GM19099 (cell line): ENCODE measurements around the gene BANF1.

Experiments used
- POLR2A ChIP-seq: IDR thresholded peaks from 3 replicates; pipeline ENCODE4 v1.6.1; 2011; ENCODE audit warnings: low read depth; ENCODE audit not compliant: insufficient read length; ENCODE audit errors: extremely low read depth

Gene BANF1

DNA sequence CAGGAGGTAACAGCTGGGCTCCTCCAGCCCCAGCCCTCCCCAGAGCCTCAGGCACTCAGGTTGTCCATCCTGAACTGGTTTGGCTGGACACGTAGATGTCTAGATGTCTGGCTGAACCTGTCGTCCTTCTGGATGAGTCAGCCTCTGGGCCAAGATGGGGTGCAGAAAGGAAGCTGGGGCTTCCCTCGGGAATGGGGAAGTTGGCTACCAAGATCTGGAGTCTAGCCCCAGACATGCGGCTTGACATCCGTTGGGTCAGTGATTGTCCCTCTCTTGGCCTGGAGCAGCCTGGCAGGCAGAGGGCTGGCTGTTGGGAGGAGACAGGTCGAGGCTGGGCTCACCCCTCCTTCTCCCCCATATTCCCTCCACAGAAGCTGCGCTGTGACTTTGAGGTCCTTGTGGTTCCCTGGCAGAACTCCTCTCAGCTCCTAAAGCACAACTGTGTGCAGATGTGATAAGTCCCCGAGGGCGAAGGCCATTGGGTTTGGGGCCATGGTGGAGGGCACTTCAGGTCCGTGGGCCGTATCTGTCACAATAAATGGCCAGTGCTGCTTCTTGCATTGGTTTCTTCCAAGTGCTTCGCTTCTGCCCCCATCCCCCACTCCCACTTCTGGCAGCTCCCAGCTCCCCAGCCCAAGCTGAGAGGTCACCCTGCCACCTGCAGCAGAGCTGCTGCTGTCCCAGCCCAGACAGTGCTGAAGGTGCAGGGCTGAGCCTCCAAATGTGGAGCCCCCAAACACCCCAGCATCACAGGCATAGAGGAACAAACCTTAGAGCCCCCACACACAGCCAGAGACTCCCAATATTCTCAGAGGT is 10.9 kb downstream of the BANF1 start:
- no peak for TF ChIP-seq POLR2A

DNA sequence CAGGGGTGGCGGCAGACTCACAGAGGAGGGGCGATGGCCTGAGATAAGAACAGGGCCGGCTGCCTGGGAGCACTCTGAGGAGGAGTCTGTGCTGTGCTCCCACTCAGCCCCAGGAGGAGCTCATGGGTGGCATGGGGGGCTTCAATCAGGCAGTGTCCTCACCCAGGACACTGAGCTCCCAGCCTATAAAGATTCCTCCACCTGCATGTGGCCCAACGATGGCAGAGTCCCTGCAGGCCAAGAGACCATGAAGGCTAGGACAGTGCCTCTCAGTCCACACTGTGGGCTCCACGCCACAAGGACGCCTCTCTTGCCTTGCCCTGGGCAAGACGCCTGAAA is 11.4 kb downstream of the BANF1 start:
- TF ChIP-seq POLR2A, result no peak

DNA sequence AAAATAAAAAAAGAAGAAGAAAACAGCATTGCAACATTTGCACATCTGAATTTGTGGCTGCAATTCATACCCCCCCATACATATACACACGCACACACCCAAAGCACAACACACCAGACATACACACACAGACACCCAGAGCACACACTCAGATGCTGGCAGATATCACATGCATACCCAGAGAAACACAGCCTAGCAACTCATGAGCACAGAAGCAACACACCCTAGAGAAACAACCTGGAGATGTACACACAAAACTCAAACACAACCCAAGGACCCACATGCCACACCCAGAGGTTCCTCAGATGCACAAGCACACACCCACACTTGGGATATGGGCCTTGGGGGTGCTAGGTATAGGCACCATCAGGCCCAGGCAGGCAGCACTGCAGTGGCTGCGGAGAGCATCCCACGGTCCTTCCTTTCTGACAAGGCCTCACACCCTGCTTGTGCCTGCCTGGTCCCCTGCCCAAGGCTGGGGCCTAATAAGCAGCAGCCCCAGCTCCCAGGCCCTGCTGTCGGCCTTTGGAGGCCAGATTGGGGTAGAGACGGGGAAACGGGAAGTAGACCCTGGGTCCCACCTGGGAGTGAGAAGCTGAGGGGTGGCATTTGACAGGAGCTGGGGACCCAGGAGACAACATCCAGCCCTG is 12.6 kb downstream of the BANF1 start:
- no peak for TF ChIP-seq POLR2A

DNA sequence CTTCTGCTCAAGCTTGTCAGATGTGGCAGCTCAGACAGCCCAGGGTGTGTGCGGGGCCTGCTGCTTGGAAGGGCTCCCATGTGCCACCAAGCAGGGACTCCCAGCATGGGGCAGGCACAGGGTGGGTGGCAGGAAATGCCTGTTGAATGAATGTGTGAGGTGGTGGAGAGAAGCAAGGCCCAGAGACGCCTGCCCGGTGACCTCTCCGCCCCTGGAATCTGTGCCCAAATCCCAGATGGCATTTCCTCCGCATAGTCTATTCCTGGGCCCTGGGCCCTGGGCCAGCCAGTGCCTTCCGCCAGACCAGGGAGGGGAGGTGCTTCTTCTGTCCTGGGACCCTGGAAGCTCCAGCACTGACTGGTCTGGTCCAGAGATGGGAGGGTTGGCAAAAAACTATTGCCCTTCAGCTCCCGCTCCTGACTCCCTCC is 13.2 kb downstream of the BANF1 start:
- TF ChIP-seq POLR2A, result no peak

DNA sequence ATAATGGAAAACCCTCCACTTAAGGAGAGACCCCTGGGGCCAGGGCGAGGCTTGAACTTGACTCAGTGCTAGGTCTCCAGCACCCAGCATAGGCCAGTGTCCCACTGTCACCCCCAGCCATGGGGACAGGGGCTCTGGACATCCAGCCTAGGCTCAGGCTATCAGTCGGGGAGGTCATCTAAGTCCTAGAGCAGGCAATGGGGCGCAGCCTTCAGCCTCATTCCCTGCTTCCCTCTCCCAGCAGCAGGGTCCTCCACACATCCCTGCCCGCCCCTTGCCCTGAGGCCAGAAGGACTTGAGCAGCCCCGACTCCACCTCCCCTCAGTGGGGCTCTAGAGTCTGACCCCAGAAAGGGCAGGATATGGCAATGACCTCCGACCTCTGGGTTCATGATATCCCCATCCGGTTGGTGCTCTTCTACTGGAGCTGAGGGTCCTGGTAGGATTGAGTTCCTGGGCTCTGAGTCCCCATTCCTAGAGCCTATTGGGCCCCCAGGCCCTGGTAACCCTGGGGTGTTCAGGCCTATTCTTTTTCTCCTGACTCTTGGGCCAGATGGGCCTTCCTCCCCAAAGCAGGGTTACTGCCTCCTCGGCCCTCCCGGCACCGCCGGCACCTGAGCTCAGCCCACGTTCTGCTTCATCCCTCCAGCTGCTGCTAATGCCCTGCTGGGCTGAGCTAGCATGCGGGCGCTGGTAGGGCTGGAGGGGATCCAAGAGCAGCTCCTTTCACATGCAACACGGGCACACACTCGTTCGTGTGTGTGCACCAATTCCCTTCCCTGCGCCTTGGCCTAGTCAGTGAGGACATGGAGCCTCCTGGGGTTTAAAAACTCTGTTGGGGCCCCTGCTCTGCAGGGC is 13.9 kb downstream of the BANF1 start:
- no peak for TF ChIP-seq POLR2A

DNA sequence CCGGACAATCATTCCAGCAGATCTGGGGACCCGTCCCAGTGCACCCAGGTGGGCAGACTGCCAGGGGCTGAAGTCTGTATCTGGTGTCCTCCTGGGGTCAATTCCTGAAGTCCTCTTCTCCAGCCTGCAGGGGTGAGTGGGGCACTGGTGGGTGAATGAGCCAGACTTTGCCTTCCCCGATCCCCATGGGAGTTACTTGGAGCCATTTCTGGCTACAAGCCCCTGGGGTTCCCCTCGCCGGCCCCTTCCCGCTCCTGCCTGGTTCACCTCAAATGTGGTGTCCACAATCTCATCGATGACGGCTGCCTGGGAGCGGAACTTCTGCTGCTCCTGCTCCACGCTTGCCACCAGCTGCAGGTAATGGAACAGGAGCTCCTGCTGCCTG is 14.5 kb downstream of the BANF1 start:
- TF ChIP-seq POLR2A, result no peak

DNA sequence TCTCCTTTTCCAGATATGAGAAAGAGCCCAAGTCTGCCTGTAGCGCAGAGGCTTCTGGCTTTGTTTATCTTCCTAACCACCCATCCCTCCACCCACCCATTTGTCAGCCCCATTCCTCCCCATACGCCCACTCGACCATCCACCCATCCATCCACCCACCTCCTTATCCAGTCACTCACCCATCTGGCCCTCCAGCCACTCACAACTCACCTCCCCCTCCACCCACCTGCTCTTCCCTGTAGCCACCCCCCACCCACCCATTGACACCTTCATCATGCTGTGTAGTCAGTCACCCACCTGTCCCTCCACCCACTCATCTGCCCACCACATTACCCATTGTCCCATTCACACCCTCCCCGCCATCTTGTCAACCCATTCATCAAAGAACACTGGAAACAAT is 15.0 kb downstream of the BANF1 start:
- no peak for TF ChIP-seq POLR2A

DNA sequence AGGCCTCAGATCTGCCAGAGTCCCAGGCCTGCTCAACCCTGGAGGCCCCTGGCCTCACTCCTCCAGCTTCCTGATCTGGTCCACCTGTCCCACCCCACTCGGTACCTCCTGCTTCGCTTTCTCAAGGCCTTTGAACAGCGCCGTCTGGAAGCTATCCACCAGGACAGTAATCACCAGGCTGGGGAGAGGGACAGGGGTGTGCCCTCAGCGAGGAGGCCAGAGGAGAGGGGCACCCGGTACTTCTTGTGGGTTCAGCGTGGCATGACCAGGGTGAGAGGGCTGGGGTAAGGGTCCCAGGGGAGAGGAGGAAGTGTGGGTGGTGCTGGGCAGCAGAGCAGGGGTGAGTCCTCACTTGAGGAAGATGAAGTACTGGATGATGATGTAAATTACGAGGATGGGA is 17.9 kb downstream of the BANF1 start:
- TF ChIP-seq POLR2A, result no peak

DNA sequence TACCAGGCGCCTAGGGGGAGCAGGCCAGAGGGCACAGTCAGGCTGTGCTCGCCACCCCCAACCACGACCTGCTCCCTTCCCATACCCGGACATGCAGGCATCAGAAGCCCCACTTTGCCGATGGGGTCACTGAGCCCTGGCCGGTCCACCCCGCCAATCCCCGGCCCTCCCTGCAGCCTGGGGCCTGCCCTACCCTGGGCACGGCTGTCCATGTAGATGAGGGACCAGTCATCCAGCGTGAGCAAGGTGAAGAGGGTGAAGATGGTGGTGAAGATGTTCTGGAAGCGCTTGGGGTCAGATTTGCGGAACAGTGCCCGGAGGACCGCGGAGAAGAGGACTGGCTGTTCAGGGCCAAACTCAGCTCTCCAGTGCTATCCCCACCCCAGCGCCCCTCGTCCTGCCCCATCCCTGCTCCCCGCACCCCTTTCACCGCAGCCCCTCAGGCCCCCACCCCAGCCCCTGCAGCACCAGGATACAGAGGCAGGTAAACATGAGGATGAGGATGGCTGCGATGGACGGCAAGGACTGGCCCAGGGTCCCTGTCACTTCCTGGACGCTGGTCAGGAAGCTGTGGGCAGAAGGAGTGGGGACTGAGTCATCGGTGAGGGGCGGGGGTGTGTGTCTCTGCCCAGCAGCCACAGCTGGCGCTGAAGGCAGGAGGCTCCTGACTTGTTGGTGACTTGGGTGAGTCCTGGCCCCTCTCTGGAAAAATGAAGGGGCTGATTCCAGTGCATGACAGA is 18.5 kb downstream of the BANF1 start:
- no peak for TF ChIP-seq POLR2A

DNA sequence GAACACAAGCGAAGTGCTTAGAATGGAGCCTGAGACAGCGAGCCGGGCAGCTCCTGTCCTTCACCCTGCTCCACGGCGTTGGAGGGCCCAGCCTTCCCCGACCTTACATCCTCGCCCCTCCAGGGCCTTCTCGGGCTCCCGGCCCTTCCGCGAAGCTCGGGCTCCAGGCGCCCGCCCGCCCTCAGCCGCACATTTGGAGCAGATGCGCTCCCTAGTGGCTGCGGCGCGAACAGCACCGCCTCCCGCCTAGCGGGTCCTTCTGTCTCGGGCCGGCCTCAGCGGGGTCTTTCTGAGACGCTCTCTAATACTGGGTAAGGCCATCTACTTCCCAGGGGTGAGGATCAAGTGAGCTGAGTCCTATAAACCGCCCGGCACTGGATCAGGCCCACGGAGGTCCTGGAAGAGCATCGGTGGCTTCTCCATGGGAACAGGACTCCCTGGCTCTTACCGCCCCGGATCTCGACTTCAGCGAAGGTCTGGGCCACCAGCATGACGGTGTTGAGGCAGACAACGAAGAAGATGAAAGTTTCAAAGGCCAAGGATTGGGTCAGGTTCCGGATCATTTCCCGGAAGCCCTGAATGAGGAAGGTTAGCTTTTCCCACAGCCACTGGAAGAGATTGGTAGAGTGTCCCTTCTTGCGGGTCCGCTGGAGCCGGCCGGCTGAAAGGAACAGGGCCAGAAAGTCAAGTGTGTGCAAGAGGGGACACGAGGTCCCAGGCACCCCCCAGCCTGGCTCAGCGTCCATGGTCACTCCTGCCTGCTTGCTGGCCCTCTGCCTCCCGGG is 20.3 kb downstream of the BANF1 start:
- no peak for TF ChIP-seq POLR2A

DNA sequence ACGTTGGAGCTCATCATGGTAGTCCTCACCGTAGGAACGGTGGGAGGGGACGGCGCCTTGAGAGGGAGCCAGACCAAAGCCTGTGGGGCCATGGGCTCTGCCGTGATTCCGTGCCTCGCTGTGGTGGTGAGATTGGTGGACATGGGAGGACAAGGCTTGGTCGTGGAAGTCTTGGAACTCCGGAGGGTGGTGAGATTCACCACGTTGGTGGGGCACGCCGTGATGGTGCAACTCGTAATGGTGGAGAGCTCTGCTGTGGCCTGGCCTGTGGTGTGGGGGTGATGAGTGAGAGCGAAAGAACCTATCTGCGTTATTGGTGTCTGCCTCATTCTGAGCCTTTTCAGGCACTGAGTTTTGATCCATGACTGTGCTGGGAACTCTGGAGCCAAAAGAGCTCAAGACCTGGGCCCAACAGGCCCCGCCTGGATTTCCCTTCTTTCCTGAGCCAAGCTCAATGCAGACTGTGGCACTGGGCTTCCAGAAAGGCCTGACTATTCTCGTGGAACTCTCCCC is 23.8 kb downstream of the BANF1 start, which contains the start of gene CATSPER1:
Gene CATSPER1, minus strand, starts transcription at position 463 of the 513 bp plus-strand sequence. Its CDS starts 100 bp downstream, at position 363.
- no peak for TF ChIP-seq POLR2A

DNA sequence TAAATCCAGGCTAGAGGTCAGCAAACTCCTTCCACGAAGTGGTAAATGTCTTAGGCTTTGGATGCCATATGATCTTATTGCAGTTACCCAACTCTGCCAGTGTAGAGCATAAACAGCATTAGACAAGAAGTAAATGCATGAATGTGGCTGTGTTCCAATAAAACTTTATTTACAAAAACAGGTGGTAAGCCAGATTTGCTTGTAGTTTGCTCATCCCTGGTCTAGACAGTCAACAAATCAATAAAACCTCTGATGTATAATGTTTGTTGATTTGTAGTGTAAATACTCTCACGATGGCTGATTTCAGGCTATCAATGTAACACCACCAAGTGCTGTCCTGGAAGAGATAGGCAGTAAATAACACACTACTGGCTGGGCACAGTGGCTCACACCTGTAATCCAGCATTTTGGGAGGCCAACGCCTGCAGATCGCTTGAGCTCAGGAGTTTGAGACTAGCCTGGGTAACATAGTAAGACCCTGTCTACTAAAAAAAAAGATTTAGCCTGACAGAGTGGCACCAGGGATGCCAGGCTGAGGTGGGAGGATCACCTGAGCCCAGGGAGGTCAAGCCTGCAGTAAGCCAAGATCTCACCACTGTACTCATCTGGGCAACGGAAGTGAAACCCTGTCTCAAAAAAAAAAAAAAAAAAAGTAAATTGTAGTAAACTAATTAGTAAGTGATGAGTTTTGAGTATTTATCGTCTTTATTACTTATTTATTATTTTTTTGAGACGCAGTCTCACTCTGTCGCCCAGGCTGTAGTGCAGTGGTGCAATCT is 30.8 kb downstream of the BANF1 start:
- TF ChIP-seq POLR2A, result no peak

DNA sequence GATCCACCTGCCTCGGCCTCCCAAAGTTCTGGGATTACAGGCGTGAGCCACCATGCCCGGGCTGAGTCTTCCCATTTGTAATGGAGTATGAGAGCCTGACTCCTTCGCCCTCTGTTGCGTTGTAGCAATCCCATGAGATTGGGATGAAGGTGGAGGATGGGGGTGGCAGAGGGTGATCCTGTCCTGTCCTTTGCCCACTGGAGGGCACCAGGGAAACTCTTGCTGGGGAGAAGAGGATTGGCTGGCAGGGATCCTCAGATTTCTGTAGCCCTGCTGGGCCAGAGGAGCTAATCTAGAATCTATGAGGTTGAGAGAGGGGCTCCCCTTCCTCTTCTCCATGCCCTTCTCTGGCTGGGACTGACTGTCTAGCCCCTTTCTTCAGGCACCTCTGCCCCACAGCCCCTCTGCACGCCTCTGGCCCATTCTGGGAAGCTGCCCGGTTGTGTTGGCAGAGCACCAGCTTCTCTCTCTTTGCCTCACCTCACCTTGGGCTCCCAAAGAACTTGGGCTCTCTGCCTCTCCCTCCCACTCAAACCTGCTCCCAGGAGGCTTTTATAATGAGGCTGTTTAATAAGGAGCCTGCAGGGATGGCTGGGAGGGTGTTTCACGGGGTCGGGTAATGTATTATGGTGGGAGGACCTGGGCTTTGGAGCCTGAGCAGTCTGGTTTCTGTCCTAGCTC is 33.5 kb downstream of the BANF1 start:
- no peak for TF ChIP-seq POLR2A

DNA sequence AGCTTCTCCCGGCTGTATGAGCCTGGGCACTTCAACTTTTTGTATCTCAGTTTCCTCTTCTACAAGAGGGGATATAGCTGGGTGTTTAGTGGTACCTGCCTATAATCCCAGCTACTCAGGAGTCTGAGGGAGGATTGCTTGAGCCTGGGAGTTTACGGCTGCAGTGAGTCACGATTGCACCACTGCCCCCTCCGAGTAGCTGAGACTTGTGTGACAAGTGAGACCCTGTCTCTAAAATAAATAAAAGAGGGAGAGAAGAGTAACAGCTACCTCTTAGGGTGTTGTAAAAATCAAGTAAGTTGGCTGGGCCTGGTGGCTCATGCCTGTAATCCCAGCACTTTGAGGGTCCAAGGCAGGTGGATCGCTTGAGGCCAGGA is 34.0 kb downstream of the BANF1 start:
- no peak for TF ChIP-seq POLR2A
